ENCODE data around the gene SPNS1.
"Not testable (repeated sequence)": the region's sequence is repeated elsewhere in the genome, so short reads cannot be mapped to it uniquely, and the experiment has no call there.

SPNS1 gene

GRCh38 chr16:28951410-28951943 is 23.1 kb upstream of the SPNS1 start:
- H3K4me3 ChIP-seq (ENCODE audit: insufficient read depth, low read depth, low read length, poor library complexity, severe bottlenecking), result peak overlapping the region; percentile 90
- peaks cover 12% of the 10 kb centered on the region for H3K4me1 ChIP-seq (ENCODE audit: control insufficient read depth, insufficient read depth, low read length, poor library complexity, severe bottlenecking)
- H3K36me3 ChIP-seq (ENCODE audit: control insufficient read depth, insufficient read depth, low read length), result peaks cover 29% of the 10 kb centered on the region
- H3K27me3 ChIP-seq (replicated peaks; ENCODE audit: control insufficient read depth, insufficient read depth, low read length, poor library complexity, severe bottlenecking), result no peaks in the 10 kb centered on the region
- no peaks in the 10 kb centered on the region for H3K9me3 ChIP-seq (ENCODE audit: control insufficient read depth, low read length)
- no peak for DNase-seq
- H3K27ac ChIP-seq (ENCODE audit: insufficient read depth, low read length, poor library complexity, severe bottlenecking), result peak overlapping the region; percentile 66

- H3K4me1 ChIP-seq (ENCODE audit: control insufficient read depth, insufficient read depth, low read length, poor library complexity, severe bottlenecking), result no peaks in the 10 kb centered on the region
- no peaks in the 10 kb centered on the region for H3K27me3 ChIP-seq (replicated peaks; ENCODE audit: control insufficient read depth, insufficient read depth, low read length, poor library complexity, severe bottlenecking)
- H3K27ac ChIP-seq (ENCODE audit: insufficient read depth, low read length, poor library complexity, severe bottlenecking), result no peak overlapping the region
- H3K9me3 ChIP-seq (ENCODE audit: control insufficient read depth, low read length), result no peaks in the 10 kb centered on the region
- H3K4me3 ChIP-seq (ENCODE audit: insufficient read depth, low read depth, low read length, poor library complexity, severe bottlenecking), result no peak overlapping the region
- H3K36me3 ChIP-seq (ENCODE audit: control insufficient read depth, insufficient read depth, low read length), result peaks cover 69% of the 10 kb centered on the region
- DNase-seq, result no peak
Measured at GRCh38 chr16:28958216-28958615, 16.4 kb upstream of the SPNS1 start.

GRCh38 chr16:28958836-28959235 is 15.7 kb upstream of the SPNS1 start:
- Histone ChIP-seq H3K4me3 (ENCODE audit: insufficient read depth, low read depth, low read length, poor library complexity, severe bottlenecking) (no peak overlapping the region), H3K36me3 (ENCODE audit: control insufficient read depth, insufficient read depth, low read length) (peaks cover 72% of the 10 kb centered on the region), H3K27me3 (replicated peaks; ENCODE audit: control insufficient read depth, insufficient read depth, low read length, poor library complexity, severe bottlenecking) (no peaks in the 10 kb centered on the region)

GRCh38 chr16:28964072-28964471 is 10.5 kb upstream of the SPNS1 start:
- Histone ChIP-seq H3K4me1 (ENCODE audit: control insufficient read depth, insufficient read depth, low read length, poor library complexity, severe bottlenecking) (no peaks in the 10 kb centered on the region), H3K36me3 (ENCODE audit: control insufficient read depth, insufficient read depth, low read length) (peaks cover 54% of the 10 kb centered on the region), H3K27me3 (replicated peaks; ENCODE audit: control insufficient read depth, insufficient read depth, low read length, poor library complexity, severe bottlenecking) (no peaks in the 10 kb centered on the region), H3K27ac (ENCODE audit: insufficient read depth, low read length, poor library complexity, severe bottlenecking) (no peak overlapping the region), H3K9me3 (ENCODE audit: control insufficient read depth, low read length) (no peaks in the 10 kb centered on the region), H3K4me3 (ENCODE audit: insufficient read depth, low read depth, low read length, poor library complexity, severe bottlenecking) (no peak overlapping the region)
- no peak for DNase-seq

More at GRCh38 chr16:28958836-28959235, 15.7 kb upstream of the SPNS1 start:
- no peak for DNase-seq
- H3K9me3 ChIP-seq (ENCODE audit: control insufficient read depth, low read length), result no peaks in the 10 kb centered on the region
- H3K27ac ChIP-seq (ENCODE audit: insufficient read depth, low read length, poor library complexity, severe bottlenecking), result no peak overlapping the region
- H3K4me1 ChIP-seq (ENCODE audit: control insufficient read depth, insufficient read depth, low read length, poor library complexity, severe bottlenecking), result no peaks in the 10 kb centered on the region

- Histone ChIP-seq H3K27ac (ENCODE audit: insufficient read depth, low read length, poor library complexity, severe bottlenecking) (no peak overlapping the region), H3K27me3 (replicated peaks; ENCODE audit: control insufficient read depth, insufficient read depth, low read length, poor library complexity, severe bottlenecking) (no peaks in the 10 kb centered on the region), H3K36me3 (ENCODE audit: control insufficient read depth, insufficient read depth, low read length) (peaks cover 50% of the 10 kb centered on the region), H3K4me1 (ENCODE audit: control insufficient read depth, insufficient read depth, low read length, poor library complexity, severe bottlenecking) (no peaks in the 10 kb centered on the region), H3K9me3 (ENCODE audit: control insufficient read depth, low read length) (no peaks in the 10 kb centered on the region), H3K4me3 (ENCODE audit: insufficient read depth, low read depth, low read length, poor library complexity, severe bottlenecking) (no peak overlapping the region)
- no peak for DNase-seq
Measured at GRCh38 chr16:28964496-28964895, 10.1 kb upstream of the SPNS1 start.

- Histone ChIP-seq H3K9me3 (ENCODE audit: control insufficient read depth, low read length) (no peaks in the 10 kb centered on the region), H3K4me3 (ENCODE audit: insufficient read depth, low read depth, low read length, poor library complexity, severe bottlenecking) (no peak overlapping the region), H3K36me3 (ENCODE audit: control insufficient read depth, insufficient read depth, low read length) (peaks cover 31% of the 10 kb centered on the region), H3K4me1 (ENCODE audit: control insufficient read depth, insufficient read depth, low read length, poor library complexity, severe bottlenecking) (no peaks in the 10 kb centered on the region), H3K27ac (ENCODE audit: insufficient read depth, low read length, poor library complexity, severe bottlenecking) (no peak overlapping the region), H3K27me3 (replicated peaks; ENCODE audit: control insufficient read depth, insufficient read depth, low read length, poor library complexity, severe bottlenecking) (no peaks in the 10 kb centered on the region)
- DNase-seq, result no peak
Measured at GRCh38 chr16:28967156-28967555, 7.4 kb upstream of the SPNS1 start.

GRCh38 chr16:28969696-28970095 is 4.9 kb upstream of the SPNS1 start:
- not testable (repeated sequence) for H3K36me3 ChIP-seq (ENCODE audit: control insufficient read depth, insufficient read depth, low read length); H3K27me3 ChIP-seq (replicated peaks; ENCODE audit: control insufficient read depth, insufficient read depth, low read length, poor library complexity, severe bottlenecking); H3K4me3 ChIP-seq (ENCODE audit: insufficient read depth, low read depth, low read length, poor library complexity, severe bottlenecking); H3K4me1 ChIP-seq (ENCODE audit: control insufficient read depth, insufficient read depth, low read length, poor library complexity, severe bottlenecking); H3K9me3 ChIP-seq (ENCODE audit: control insufficient read depth, low read length); H3K27ac ChIP-seq (ENCODE audit: insufficient read depth, low read length, poor library complexity, severe bottlenecking); DNase-seq

GRCh38 chr16:28974007-28974436 is 556 bp upstream of the SPNS1 start:
- H3K4me1 ChIP-seq (ENCODE audit: control insufficient read depth, insufficient read depth, low read length, poor library complexity, severe bottlenecking), result peaks cover 13% of the 10 kb centered on the region
- H3K9me3 ChIP-seq (ENCODE audit: control insufficient read depth, low read length), result no peaks in the 10 kb centered on the region
- H3K27me3 ChIP-seq (replicated peaks; ENCODE audit: control insufficient read depth, insufficient read depth, low read length, poor library complexity, severe bottlenecking), result no peaks in the 10 kb centered on the region
- H3K36me3 ChIP-seq (ENCODE audit: control insufficient read depth, insufficient read depth, low read length), result peaks cover 2% of the 10 kb centered on the region
- DNase-seq, result no peak
- peak overlapping the region; percentile 85 for H3K4me3 ChIP-seq (ENCODE audit: insufficient read depth, low read depth, low read length, poor library complexity, severe bottlenecking)
- peak overlapping the region; percentile 71 for H3K27ac ChIP-seq (ENCODE audit: insufficient read depth, low read length, poor library complexity, severe bottlenecking)

- no peaks in the 10 kb centered on the region for H3K9me3 ChIP-seq (ENCODE audit: control insufficient read depth, low read length)
- peaks cover 7% of the 10 kb centered on the region for H3K36me3 ChIP-seq (ENCODE audit: control insufficient read depth, insufficient read depth, low read length)
- no peaks in the 10 kb centered on the region for H3K27me3 ChIP-seq (replicated peaks; ENCODE audit: control insufficient read depth, insufficient read depth, low read length, poor library complexity, severe bottlenecking)
- peak overlapping the region; percentile 71 for H3K27ac ChIP-seq (ENCODE audit: insufficient read depth, low read length, poor library complexity, severe bottlenecking)
- H3K4me3 ChIP-seq (ENCODE audit: insufficient read depth, low read depth, low read length, poor library complexity, severe bottlenecking), result peak overlapping the region; percentile 85
- H3K4me1 ChIP-seq (ENCODE audit: control insufficient read depth, insufficient read depth, low read length, poor library complexity, severe bottlenecking), result peaks cover 16% of the 10 kb centered on the region
- DNase-seq, result no peak
Measured at GRCh38 chr16:28975158-28975599, 601 bp downstream of the SPNS1 start.

GRCh38 chr16:28977703-28978662 is 3.4 kb downstream of the SPNS1 start:
- H3K27me3 ChIP-seq (replicated peaks; ENCODE audit: control insufficient read depth, insufficient read depth, low read length, poor library complexity, severe bottlenecking), result no peaks in the 10 kb centered on the region
- no peaks in the 10 kb centered on the region for H3K9me3 ChIP-seq (ENCODE audit: control insufficient read depth, low read length)
- peaks cover 16% of the 10 kb centered on the region for H3K4me1 ChIP-seq (ENCODE audit: control insufficient read depth, insufficient read depth, low read length, poor library complexity, severe bottlenecking)
- H3K4me3 ChIP-seq (ENCODE audit: insufficient read depth, low read depth, low read length, poor library complexity, severe bottlenecking), result no peak overlapping the region
- DNase-seq, result no peak
- H3K27ac ChIP-seq (ENCODE audit: insufficient read depth, low read length, poor library complexity, severe bottlenecking), result no peak overlapping the region
- H3K36me3 ChIP-seq (ENCODE audit: control insufficient read depth, insufficient read depth, low read length), result peaks cover 26% of the 10 kb centered on the region

Measured in effector memory CD4-positive, alpha-beta T cell (primary cell).